DND-41 (cell line): Measurements from ENCODE around the gene STKLD1.

Source experiments
- ATAC-seq: fragments of 200-7000 bp; cut with Tn5 transposase; 3 replicates; pipeline ENCODE4 v1.9.1; 2021; ENCODE audit warnings: low read depth; ENCODE audit not compliant: insufficient read depth
- DNase-seq: peaks from one replicate; pipeline ENCODE4 v3.0.0-alpha.2; 2020
- H2AFZ ChIP-seq: 2 replicates; pipeline ENCODE4 v1.6.0; 2012; ENCODE audit warnings: low read depth, low read length
- H3K27ac ChIP-seq: 2 replicates; pipeline ENCODE4 v1.5.1; 2012; ENCODE audit warnings: low read length, inconsistent platforms
- H3K27me3 ChIP-seq: fragments of 200-600 bp; sonication (generic); 2 replicates; pipeline ENCODE4 v1.6.0; 2012; ENCODE audit warnings: low read length, mild to moderate bottlenecking, inconsistent platforms; ENCODE audit not compliant: insufficient read depth, poor library complexity
- H3K36me3 ChIP-seq: 2 replicates; pipeline ENCODE4 v1.5.1; 2012; ENCODE audit warnings: low read length, inconsistent platforms; ENCODE audit not compliant: insufficient read depth
- H3K4me1 ChIP-seq: 2 replicates; pipeline ENCODE4 v1.5.1; 2012; ENCODE audit warnings: mild to moderate bottlenecking, low read length; ENCODE audit not compliant: insufficient read depth
- H3K4me2 ChIP-seq: 2 replicates; pipeline ENCODE4 v1.6.0; 2012; ENCODE audit warnings: mild to moderate bottlenecking, moderate library complexity, low read length, inconsistent platforms; ENCODE audit not compliant: insufficient read depth
- H3K4me3 ChIP-seq, 2 experiments: fragments of 200-600 bp in 1 of 2; shearing (Covaris generic) in 1 of 2; 2 replicates each; pipeline ENCODE4 v1.5.1; 2012 to 2016; ENCODE audit warnings: inconsistent platforms in 2 of 2, low read length in 2 of 2, mild to moderate bottlenecking in 2 of 2, low read depth in 1 of 2, moderate library complexity in 1 of 2
- H3K79me2 ChIP-seq: 2 replicates; pipeline ENCODE4 v1.6.0; 2012; ENCODE audit warnings: low read length, inconsistent platforms; ENCODE audit not compliant: insufficient read depth
- H3K9ac ChIP-seq: 2 replicates; pipeline ENCODE4 v1.6.0; 2012; ENCODE audit warnings: low read depth, mild to moderate bottlenecking, inconsistent platforms, low read length, moderate library complexity
- H3K9me3 ChIP-seq: 2 replicates; pipeline ENCODE4 v1.5.1; 2012; ENCODE audit warnings: low read length, moderate library complexity, mild to moderate bottlenecking, inconsistent platforms; ENCODE audit not compliant: insufficient read depth, severe bottlenecking
- H4K20me1 ChIP-seq: 2 replicates; pipeline ENCODE4 v1.6.0; 2012; ENCODE audit warnings: low read length; ENCODE audit not compliant: insufficient read depth
- CTCF ChIP-seq: IDR thresholded peaks from 2 replicates; pipeline ENCODE4 v1.5.1; 2012; ENCODE audit warnings: borderline replicate concordance, low read length, moderate library complexity, mild to moderate bottlenecking; ENCODE audit not compliant: poor library complexity, severe bottlenecking; ENCODE audit errors: extremely low read depth
- EZH2 ChIP-seq: IDR thresholded peaks from 3 replicates; pipeline ENCODE4 v1.6.1; 2012; ENCODE audit warnings: borderline replicate concordance, low read depth, mild to moderate bottlenecking, moderate library complexity, low read length, inconsistent platforms; ENCODE audit not compliant: severe bottlenecking

Gene STKLD1

GRCh38 chr9:133443248-133443647 is 67.1 kb downstream of the STKLD1 start:
- DNase-seq = no peak
- H3K4me2 ChIP-seq = no peak overlapping the region
- H3K27ac ChIP-seq = no peak overlapping the region

GRCh38 chr9:133443982-133444381 is 67.8 kb downstream of the STKLD1 start:
- Histone ChIP-seq H3K27ac (no peak overlapping the region), H3K4me2 (no peak overlapping the region), H3K9ac (no peak overlapping the region), H3K9me3 (no peaks in the 10 kb centered on the region), H3K36me3 (no peaks in the 10 kb centered on the region), H3K27me3 (no peaks in the 10 kb centered on the region), H3K4me3 (no peak overlapping the region), H3K4me1 (no peaks in the 10 kb centered on the region), H2AFZ (no peak overlapping the region), H4K20me1 (no peaks in the 10 kb centered on the region), H3K79me2 (no peaks in the 10 kb centered on the region)
- no peak for ATAC-seq
- TF ChIP-seq CTCF (no peak), EZH2 (no peak)
- DNase-seq = no peak

More at GRCh38 chr9:133443248-133443647, 67.1 kb downstream of the STKLD1 start:
- Histone ChIP-seq H3K4me1 (no peaks in the 10 kb centered on the region), H4K20me1 (no peaks in the 10 kb centered on the region), H2AFZ (no peak overlapping the region), H3K9me3 (no peaks in the 10 kb centered on the region), H3K27me3 (no peaks in the 10 kb centered on the region), H3K4me3 (no peak overlapping the region), H3K9ac (no peak overlapping the region), H3K36me3 (no peaks in the 10 kb centered on the region), H3K79me2 (no peaks in the 10 kb centered on the region)
- TF ChIP-seq CTCF (no peak), EZH2 (no peak)
- ATAC-seq = no peak

GRCh38 chr9:133445293-133445969 is 69.3 kb downstream of the STKLD1 start:
- Histone ChIP-seq H4K20me1 (no peaks in the 10 kb centered on the region), H3K4me3 (no peak overlapping the region), H3K4me1 (no peaks in the 10 kb centered on the region), H3K36me3 (no peaks in the 10 kb centered on the region), H3K79me2 (no peaks in the 10 kb centered on the region), H3K4me2 (no peak overlapping the region), H3K27ac (no peak overlapping the region), H2AFZ (no peak overlapping the region), H3K9ac (no peak overlapping the region), H3K27me3 (no peaks in the 10 kb centered on the region), H3K9me3 (no peaks in the 10 kb centered on the region)
- ATAC-seq (no peak), DNase-seq (no peak)
- TF ChIP-seq EZH2 (no peak), CTCF (no peak)

DNA sequence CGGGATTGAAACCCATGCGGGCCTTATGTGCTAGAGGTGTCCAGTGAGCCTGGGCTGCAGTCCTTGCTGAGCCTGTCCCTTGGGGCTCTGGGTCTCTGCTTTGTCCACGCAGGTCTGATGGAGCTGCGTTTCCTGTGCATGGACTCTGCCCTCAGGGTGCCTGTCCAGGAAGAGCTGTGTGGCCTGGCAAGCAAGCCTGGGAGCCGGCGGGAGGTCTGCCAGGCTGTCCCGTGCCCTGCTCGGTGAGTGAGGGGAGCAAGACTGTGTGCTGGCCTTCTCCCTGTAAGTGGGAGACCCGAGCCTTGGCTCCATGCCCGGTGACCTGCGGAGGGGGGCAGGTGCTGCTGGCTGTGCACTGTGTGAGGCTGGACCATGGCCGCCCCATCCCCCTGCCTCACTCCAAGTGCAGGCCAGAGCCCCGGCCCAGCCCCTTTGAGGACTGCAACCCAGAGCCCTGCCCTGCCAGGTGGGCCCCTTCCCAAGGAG is 72.4 kb downstream of the STKLD1 start:
- H3K27ac ChIP-seq = no peak overlapping the region
- H3K4me2 ChIP-seq = no peak overlapping the region
- no peaks in the 10 kb centered on the region for H3K4me1 ChIP-seq
- no peaks in the 10 kb centered on the region for H3K27me3 ChIP-seq
- DNase-seq = no peak
- no peaks in the 10 kb centered on the region for H4K20me1 ChIP-seq
- no peaks in the 10 kb centered on the region for H3K9me3 ChIP-seq
- no peaks in the 10 kb centered on the region for H3K36me3 ChIP-seq
- H3K4me3 ChIP-seq = no peak overlapping the region
- H3K79me2 ChIP-seq = no peaks in the 10 kb centered on the region
- H2AFZ ChIP-seq = no peak overlapping the region
- TF ChIP-seq EZH2 (no peak), CTCF (no peak)
- no peak for ATAC-seq
- H3K9ac ChIP-seq = no peak overlapping the region
